DMS114 treated with DMSO at 0.1 percent for 48 hours (cell line): ENCODE results near the gene ACAP3.

Source experiments
- DNase-seq: peaks from one replicate; lab custom pipeline; 2025; ENCODE audit not compliant: unreplicated experiment; lab: John Stamatoyannopoulos, UW

Gene ACAP3

GRCh38 chr1:1303736-1304135, 4.0 kb downstream of the ACAP3 start:
- no peak for DNase-seq

GRCh38 chr1:1302951-1303509, 4.7 kb downstream of the ACAP3 start:
- no peak for DNase-seq

- DNase-seq = no peak
Measured at GRCh38 chr1:1302006-1302430, 5.7 kb downstream of the ACAP3 start.

- DNase-seq = no peak
Measured at GRCh38 chr1:1300352-1300739, 7.4 kb downstream of the ACAP3 start.

GRCh38 chr1:1299686-1300351, 7.9 kb downstream of the ACAP3 start:
- DNase-seq = no peak

- DNase-seq = no peak
Measured at GRCh38 chr1:1298861-1299685, 8.7 kb downstream of the ACAP3 start.

- DNase-seq = no peak
Measured at GRCh38 chr1:1297802-1298424, 9.8 kb downstream of the ACAP3 start.

GRCh38 chr1:1296070-1297061, 11.4 kb downstream of the ACAP3 start:
- DNase-seq = no peak

- no peak for DNase-seq
Measured at GRCh38 chr1:1295154-1295923, 12.4 kb downstream of the ACAP3 start.

- no peak for DNase-seq
Measured at GRCh38 chr1:1294250-1294890, 13.4 kb downstream of the ACAP3 start.

GRCh38 chr1:1293263-1294249, 14.2 kb downstream of the ACAP3 start:
- DNase-seq = no peak

GRCh38 chr1:1292851-1293250, 14.9 kb downstream of the ACAP3 start:
- no peak for DNase-seq

GRCh38 chr1:1292442-1292779, 15.3 kb downstream of the ACAP3 start:
- DNase-seq = no peak

- DNase-seq = no peak
Measured at GRCh38 chr1:1291548-1292441, 15.9 kb downstream of the ACAP3 start.

GRCh38 chr1:1291023-1291528, 16.7 kb downstream of the ACAP3 start:
- DNase-seq = no peak

- no peak for DNase-seq
Measured at GRCh38 chr1:1290238-1290731, 17.4 kb downstream of the ACAP3 start.
